ENCODE data around the gene INSR.
"Not testable (repeated sequence)": the region's sequence is repeated elsewhere in the genome, so short reads cannot be mapped to it uniquely, and the experiment has no call there.

The INSR gene

DNA sequence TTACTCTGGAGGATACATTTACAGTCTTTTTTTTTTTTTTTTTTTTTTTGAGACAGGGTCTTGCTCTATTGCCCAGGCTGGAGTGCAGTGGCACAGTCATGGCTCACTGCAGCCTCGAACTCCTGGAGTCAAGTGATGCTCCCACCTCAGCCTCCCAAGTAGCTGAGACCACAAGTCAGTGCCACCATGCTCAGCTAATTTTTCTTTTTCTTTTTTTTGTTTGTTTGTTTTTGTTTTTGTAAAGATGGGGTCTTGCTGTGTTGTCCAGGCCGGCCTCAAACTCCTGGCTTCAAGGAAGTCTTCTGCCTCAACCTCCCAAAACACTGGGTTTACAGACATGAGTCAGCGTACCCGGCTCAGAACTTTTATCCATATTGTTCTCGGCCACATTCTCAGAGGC is 64.5 kb downstream of the INSR start:
- Histone ChIP-seq H3K9me3 (ENCODE audit: low read length) (no peaks in the 10 kb centered on the region), H3K4me1 (ENCODE audit: insufficient read depth, low read length) (peaks cover 52% of the 10 kb centered on the region), H3K27ac (ENCODE audit: low read depth, low read length) (peak overlapping the region; percentile 4)

DNA sequence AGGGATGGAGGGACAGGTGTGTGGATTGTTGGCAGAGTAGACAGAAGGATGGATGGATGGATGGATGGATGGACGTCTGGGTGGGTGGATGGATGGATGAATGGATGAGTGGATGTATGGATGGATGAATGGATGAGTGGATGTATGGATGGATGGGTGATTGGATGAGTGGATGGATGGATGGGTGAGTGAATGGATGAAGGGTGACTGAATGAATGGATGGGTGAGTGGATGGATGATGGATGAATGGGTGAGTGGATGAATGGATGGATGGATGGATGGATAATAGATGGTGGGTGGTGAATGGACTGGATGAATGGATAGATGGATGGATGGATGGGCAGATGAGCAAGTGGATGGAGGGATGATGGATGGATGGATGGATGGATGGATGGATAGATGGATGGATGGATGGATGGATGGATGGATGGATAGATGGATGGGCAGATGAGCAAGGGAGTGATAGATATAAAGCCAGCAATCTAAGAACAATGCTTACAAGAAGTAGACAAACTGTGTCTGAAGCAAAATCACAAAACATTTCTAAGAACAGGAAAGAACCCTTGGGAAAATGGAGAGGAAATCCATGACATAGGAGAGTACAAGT is 65.2 kb downstream of the INSR start:
- H3K9me3 ChIP-seq (ENCODE audit: low read length) = no peaks in the 10 kb centered on the region
- peak overlapping the region; percentile 4 for H3K27ac ChIP-seq (ENCODE audit: low read depth, low read length)
- no peak overlapping the region for H3K4me3 ChIP-seq (ENCODE audit: low read depth in 1 of 2, low read length in 2 of 2)
- no peak overlapping the region for H3K9ac ChIP-seq (ENCODE audit: low read length)
- no peaks in the 10 kb centered on the region for H3K36me3 ChIP-seq (ENCODE audit: insufficient read depth, low read length)
- H3K4me1 ChIP-seq (ENCODE audit: insufficient read depth, low read length) = peaks cover 56% of the 10 kb centered on the region
- H3K27me3 ChIP-seq (ENCODE audit: control insufficient read depth in 1 of 2, insufficient read depth in 2 of 2, low read length in 2 of 2) = no peaks in the 10 kb centered on the region

More for the DNA sequence above, 64.5 kb downstream of the INSR start:
- Histone ChIP-seq H3K9ac (ENCODE audit: low read length) (no peak overlapping the region), H3K27me3 (ENCODE audit: control insufficient read depth in 1 of 2, insufficient read depth in 2 of 2, low read length in 2 of 2) (no peaks in the 10 kb centered on the region), H3K36me3 (ENCODE audit: insufficient read depth, low read length) (no peaks in the 10 kb centered on the region), H3K4me3 (ENCODE audit: low read depth in 1 of 2, low read length in 2 of 2) (no peak overlapping the region)

DNA sequence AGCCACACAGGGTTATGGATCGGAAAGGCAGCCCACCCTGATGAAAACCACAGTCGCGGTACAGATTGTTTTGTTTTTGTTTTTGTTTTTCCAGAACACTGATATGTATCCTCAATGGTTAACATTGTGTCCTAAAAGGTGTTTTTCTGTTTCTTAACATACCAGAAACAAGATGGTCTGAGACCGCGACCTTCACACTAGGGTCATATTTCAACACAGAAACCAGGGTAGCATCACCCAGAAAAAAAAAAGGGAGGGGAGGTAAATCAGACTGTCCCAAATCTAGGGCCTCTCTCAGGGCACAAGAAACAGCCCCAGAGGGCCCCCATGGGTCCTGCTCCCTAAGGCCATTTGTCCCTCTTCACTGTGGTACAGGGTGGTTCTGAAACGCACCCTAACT is 66.5 kb downstream of the INSR start:
- no peak overlapping the region for H3K27ac ChIP-seq (ENCODE audit: low read depth, low read length)

DNA sequence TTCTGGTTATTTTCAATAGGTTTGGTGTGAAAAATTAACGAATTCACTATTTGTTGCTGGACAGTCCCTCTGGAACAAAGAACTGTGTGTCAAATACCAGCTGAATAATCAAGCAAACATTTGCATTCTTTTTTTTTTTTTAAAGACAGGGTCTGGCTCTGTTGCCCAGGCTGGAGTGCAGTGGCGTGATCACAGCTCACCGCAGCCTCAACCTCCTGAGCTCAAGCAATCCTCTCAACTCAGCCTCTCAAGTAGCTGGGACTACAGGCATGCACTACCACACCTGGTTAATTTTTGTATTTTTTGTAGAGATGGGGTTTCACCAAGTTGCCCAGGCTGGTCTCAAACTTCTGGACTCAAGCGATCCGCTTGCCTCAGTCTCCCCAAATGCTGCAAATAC is 67.1 kb downstream of the INSR start:
- peaks cover 63% of the 10 kb centered on the region for H3K4me1 ChIP-seq (ENCODE audit: insufficient read depth, low read length)
- not testable (repeated sequence) for H3K27me3 ChIP-seq (ENCODE audit: control insufficient read depth in 1 of 2, insufficient read depth in 2 of 2, low read length in 2 of 2); H3K27ac ChIP-seq (ENCODE audit: low read depth, low read length); H3K4me3 ChIP-seq (ENCODE audit: low read depth in 1 of 2, low read length in 2 of 2); H3K9me3 ChIP-seq (ENCODE audit: low read length); H3K9ac ChIP-seq (ENCODE audit: low read length); H3K36me3 ChIP-seq (ENCODE audit: insufficient read depth, low read length)

More for the DNA sequence above, 66.5 kb downstream of the INSR start:
- H3K4me1 ChIP-seq (ENCODE audit: insufficient read depth, low read length) = peaks cover 61% of the 10 kb centered on the region
- H3K36me3 ChIP-seq (ENCODE audit: insufficient read depth, low read length) = no peaks in the 10 kb centered on the region
- H3K27me3 ChIP-seq (ENCODE audit: control insufficient read depth in 1 of 2, insufficient read depth in 2 of 2, low read length in 2 of 2) = no peaks in the 10 kb centered on the region
- no peak overlapping the region for H3K4me3 ChIP-seq (ENCODE audit: low read depth in 1 of 2, low read length in 2 of 2)
- no peaks in the 10 kb centered on the region for H3K9me3 ChIP-seq (ENCODE audit: low read length)
- H3K9ac ChIP-seq (ENCODE audit: low read length) = no peak overlapping the region

DNA sequence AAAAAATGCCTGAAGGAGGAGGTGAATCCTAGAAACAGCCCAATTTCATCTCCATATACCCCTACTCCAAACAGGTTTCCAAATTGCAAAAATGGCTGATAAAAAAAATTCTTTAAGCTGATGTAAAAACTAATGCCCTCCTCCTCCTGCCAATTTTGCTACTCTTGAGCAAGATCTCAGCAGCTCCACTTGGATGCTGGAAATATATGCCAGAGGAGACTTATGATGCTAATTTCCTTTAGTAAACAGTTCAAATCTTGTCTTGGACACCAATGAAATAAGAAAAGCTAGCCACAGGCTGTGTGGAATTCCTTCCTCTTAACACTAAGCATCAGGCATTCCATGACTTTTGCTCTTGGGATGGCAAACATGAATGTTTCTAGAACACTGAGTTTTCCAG is 67.5 kb downstream of the INSR start:
- no peaks in the 10 kb centered on the region for H3K36me3 ChIP-seq (ENCODE audit: insufficient read depth, low read length)
- no peak overlapping the region for H3K4me3 ChIP-seq (ENCODE audit: low read depth in 1 of 2, low read length in 2 of 2)
- H3K27me3 ChIP-seq (ENCODE audit: control insufficient read depth in 1 of 2, insufficient read depth in 2 of 2, low read length in 2 of 2) = no peaks in the 10 kb centered on the region
- no peak overlapping the region for H3K9ac ChIP-seq (ENCODE audit: low read length)
- H3K4me1 ChIP-seq (ENCODE audit: insufficient read depth, low read length) = peaks cover 64% of the 10 kb centered on the region
- no peaks in the 10 kb centered on the region for H3K9me3 ChIP-seq (ENCODE audit: low read length)
- H3K27ac ChIP-seq (ENCODE audit: low read depth, low read length) = no peak overlapping the region

DNA sequence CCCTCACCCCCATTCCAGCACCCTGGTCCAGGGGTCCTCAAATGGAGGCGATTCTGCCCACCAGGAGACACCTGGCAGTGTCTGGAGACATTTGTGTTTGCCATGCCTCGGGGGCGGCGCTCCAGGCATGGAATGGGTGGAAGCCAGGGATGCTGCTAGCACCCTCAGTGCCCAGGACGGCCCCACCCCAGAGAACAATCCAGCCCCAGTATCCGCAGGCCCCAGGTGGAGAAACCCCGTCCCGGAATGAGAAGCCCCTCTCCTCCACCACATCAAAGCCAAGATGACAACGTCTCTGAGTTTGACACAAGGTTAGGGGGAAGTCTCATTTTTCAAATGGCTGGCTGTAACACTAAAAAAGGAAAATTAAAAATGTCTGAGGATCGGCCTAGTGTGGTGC is 68.5 kb downstream of the INSR start:
- Histone ChIP-seq H3K27me3 (ENCODE audit: control insufficient read depth in 1 of 2, insufficient read depth in 2 of 2, low read length in 2 of 2) (no peaks in the 10 kb centered on the region), H3K9me3 (ENCODE audit: low read length) (no peaks in the 10 kb centered on the region), H3K4me3 (ENCODE audit: low read depth in 1 of 2, low read length in 2 of 2) (no peak overlapping the region), H3K27ac (ENCODE audit: low read depth, low read length) (no peak overlapping the region), H3K9ac (ENCODE audit: low read length) (no peak overlapping the region), H3K36me3 (ENCODE audit: insufficient read depth, low read length) (no peaks in the 10 kb centered on the region), H3K4me1 (ENCODE audit: insufficient read depth, low read length) (peaks cover 57% of the 10 kb centered on the region)

DNA sequence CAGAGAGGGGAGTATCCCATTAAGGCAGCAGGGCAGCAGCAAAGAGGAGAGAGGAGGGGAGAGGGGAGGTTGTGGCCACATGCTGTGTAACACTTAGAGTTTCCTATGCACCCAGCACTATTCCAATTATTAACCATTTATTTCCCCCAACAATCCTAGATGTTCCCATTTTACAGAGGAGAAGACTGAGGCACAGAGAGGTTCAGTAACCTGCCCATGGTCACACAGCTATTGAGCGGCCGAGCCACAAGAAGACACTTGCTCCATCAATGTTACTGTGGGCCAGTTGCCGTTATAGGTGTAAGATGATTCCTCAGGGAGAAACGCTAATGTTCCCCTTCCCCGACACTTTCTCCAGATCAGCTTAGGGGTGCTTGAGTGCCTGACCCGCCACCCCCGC is 69.2 kb downstream of the INSR start:
- Histone ChIP-seq H3K27me3 (ENCODE audit: control insufficient read depth in 1 of 2, insufficient read depth in 2 of 2, low read length in 2 of 2) (no peaks in the 10 kb centered on the region), H3K27ac (ENCODE audit: low read depth, low read length) (peak overlapping the region; percentile 76), H3K4me3 (ENCODE audit: low read depth in 1 of 2, low read length in 2 of 2) (no peak overlapping the region), H3K36me3 (ENCODE audit: insufficient read depth, low read length) (no peaks in the 10 kb centered on the region), H3K9ac (ENCODE audit: low read length) (no peak overlapping the region), H3K9me3 (ENCODE audit: low read length) (no peaks in the 10 kb centered on the region), H3K4me1 (ENCODE audit: insufficient read depth, low read length) (peaks cover 52% of the 10 kb centered on the region)

DNA sequence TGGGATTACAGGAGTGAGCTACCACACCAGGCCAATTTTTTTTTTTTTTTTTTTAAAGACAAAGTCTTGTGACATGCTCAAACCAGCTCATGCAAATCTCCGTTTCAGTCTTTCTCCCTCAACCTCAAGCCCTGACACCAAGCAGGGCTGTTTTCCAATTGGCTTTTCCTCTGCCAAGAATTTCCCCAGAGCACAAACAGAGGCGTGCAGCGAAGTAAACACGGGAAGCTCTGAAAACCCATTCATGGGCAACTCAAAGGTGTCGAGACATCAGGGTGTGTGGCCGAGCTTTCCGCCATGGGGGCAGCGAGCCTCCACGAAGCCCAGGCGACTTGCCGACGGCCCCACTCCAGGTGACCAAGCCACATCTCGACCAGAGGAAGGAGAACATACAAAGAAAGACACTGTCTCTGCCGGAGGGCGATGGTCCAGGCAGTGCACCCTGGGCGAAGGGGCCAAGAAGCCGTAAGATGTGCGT is 70.0 kb downstream of the INSR start:
- Histone ChIP-seq H3K27me3 (ENCODE audit: control insufficient read depth in 1 of 2, insufficient read depth in 2 of 2, low read length in 2 of 2) (no peaks in the 10 kb centered on the region), H3K4me1 (ENCODE audit: insufficient read depth, low read length) (peaks cover 45% of the 10 kb centered on the region), H3K36me3 (ENCODE audit: insufficient read depth, low read length) (no peaks in the 10 kb centered on the region), H3K9ac (ENCODE audit: low read length) (no peak overlapping the region), H3K4me3 (ENCODE audit: low read depth in 1 of 2, low read length in 2 of 2) (peak overlapping the region; percentile 22 to 55), H3K9me3 (ENCODE audit: low read length) (no peaks in the 10 kb centered on the region), H3K27ac (ENCODE audit: low read depth, low read length) (peak overlapping the region; percentile 76)

DNA sequence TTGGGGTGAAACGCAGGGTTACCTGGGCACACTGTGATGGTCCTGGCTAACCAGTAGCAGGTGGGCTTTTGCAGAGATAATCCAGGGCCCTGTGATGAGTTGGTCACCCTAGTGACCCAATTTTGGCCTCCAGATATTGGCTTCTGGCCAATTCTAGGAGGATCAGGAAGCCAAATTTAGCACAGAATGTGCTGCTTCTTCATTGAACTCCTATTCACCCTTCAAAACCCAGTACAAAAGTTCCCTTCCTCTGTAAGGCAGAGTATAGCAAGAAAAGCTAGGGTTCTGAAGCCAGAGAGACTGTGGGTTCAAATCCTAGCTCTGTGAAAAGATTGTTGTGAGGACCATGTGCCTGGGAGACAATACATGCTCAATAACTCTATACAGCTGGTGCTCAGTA is 70.8 kb downstream of the INSR start:
- H3K36me3 ChIP-seq (ENCODE audit: insufficient read depth, low read length) = no peaks in the 10 kb centered on the region
- no peaks in the 10 kb centered on the region for H3K9me3 ChIP-seq (ENCODE audit: low read length)
- no peaks in the 10 kb centered on the region for H3K27me3 ChIP-seq (ENCODE audit: control insufficient read depth in 1 of 2, insufficient read depth in 2 of 2, low read length in 2 of 2)
- H3K4me1 ChIP-seq (ENCODE audit: insufficient read depth, low read length) = peaks cover 37% of the 10 kb centered on the region
- H3K4me3 ChIP-seq (ENCODE audit: low read depth in 1 of 2, low read length in 2 of 2) = no peak overlapping the region
- H3K27ac ChIP-seq (ENCODE audit: low read depth, low read length) = no peak overlapping the region
- no peak overlapping the region for H3K9ac ChIP-seq (ENCODE audit: low read length)

DNA sequence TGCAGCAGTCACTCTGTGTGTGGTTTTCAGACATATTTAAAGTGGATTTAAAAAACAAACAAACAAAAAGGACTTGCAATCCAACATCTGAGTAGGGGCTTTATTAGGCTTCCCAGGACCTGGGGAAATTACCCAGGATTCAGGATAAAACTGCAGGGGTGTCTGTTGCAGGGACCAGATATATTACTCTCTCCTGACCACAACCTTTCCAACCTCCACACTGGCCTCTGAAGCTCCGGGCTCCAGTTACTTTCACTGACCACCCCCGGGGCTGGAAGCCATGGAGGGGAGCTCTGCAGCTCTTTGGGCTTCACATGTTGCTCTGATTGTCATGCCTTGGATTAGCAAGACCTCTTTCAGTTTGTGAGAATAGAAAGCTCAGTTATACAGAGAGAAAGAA is 75.2 kb downstream of the INSR start:
- Histone ChIP-seq H3K4me3 (ENCODE audit: low read depth in 1 of 2, low read length in 2 of 2) (no peak overlapping the region), H3K9ac (ENCODE audit: low read length) (no peak overlapping the region), H3K27ac (ENCODE audit: low read depth, low read length) (no peak overlapping the region), H3K36me3 (ENCODE audit: insufficient read depth, low read length) (no peaks in the 10 kb centered on the region), H3K4me1 (ENCODE audit: insufficient read depth, low read length) (peaks cover 9% of the 10 kb centered on the region), H3K27me3 (ENCODE audit: control insufficient read depth in 1 of 2, insufficient read depth in 2 of 2, low read length in 2 of 2) (no peaks in the 10 kb centered on the region), H3K9me3 (ENCODE audit: low read length) (no peaks in the 10 kb centered on the region)

DNA sequence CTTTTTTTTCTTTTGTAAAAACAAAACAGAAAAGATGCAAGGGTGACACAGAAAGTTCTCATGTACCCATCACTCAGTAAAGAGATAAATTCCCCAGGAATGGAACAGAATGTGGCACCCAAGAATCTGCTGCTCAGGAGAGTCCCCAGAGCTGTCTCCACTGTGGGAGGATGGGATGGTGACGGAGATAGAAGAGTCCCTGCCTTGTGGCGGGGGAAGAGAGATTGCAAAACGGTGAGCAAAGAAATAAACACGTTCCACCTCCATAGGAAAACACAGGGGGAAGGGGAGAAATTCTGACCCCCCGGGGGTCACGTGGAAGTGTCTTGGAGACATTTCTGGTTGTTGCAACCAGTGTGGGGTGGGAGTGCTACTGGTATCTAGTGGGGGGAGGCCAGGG is 76.4 kb downstream of the INSR start:
- H3K27ac ChIP-seq (ENCODE audit: low read depth, low read length) = no peak overlapping the region
- H3K4me3 ChIP-seq (ENCODE audit: low read depth in 1 of 2, low read length in 2 of 2) = no peak overlapping the region

DNA sequence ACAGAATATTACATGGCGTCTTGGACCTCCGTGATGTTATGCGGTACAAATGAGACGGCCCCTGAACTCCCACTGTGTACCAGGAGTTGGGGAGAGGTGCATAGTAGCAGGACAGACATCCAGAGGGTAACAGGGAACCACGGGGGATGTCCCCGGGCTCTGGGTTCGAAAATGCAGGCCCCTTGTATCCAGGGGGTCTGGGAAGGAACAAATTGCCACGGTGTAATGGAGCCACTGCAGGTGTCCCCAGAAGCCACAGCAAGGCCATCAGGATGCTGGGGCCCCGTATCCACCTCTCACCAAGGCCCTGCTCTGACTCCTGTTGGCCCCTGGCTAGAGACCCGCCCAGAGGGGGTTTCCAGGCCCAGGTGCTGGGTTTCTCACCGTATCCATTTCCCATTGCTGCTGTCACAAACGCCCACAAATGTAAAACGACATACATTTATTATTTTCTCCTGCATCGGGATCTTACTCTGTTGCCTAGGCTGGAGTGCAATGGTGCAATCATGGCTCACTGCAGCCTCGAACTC is 77.8 kb downstream of the INSR start:
- Histone ChIP-seq H3K36me3 (ENCODE audit: insufficient read depth, low read length) (no peaks in the 10 kb centered on the region), H3K4me1 (ENCODE audit: insufficient read depth, low read length) (peaks cover 4% of the 10 kb centered on the region), H3K9me3 (ENCODE audit: low read length) (no peaks in the 10 kb centered on the region)

More for the DNA sequence above, 76.4 kb downstream of the INSR start:
- Histone ChIP-seq H3K27me3 (ENCODE audit: control insufficient read depth in 1 of 2, insufficient read depth in 2 of 2, low read length in 2 of 2) (no peaks in the 10 kb centered on the region), H3K9me3 (ENCODE audit: low read length) (no peaks in the 10 kb centered on the region), H3K4me1 (ENCODE audit: insufficient read depth, low read length) (peaks cover 8% of the 10 kb centered on the region), H3K36me3 (ENCODE audit: insufficient read depth, low read length) (no peaks in the 10 kb centered on the region), H3K9ac (ENCODE audit: low read length) (no peak overlapping the region)

More for the DNA sequence above, 77.8 kb downstream of the INSR start:
- Histone ChIP-seq H3K27me3 (ENCODE audit: control insufficient read depth in 1 of 2, insufficient read depth in 2 of 2, low read length in 2 of 2) (no peaks in the 10 kb centered on the region), H3K4me3 (ENCODE audit: low read depth in 1 of 2, low read length in 2 of 2) (no peak overlapping the region), H3K27ac (ENCODE audit: low read depth, low read length) (no peak overlapping the region), H3K9ac (ENCODE audit: low read length) (no peak overlapping the region)

Data from muscle layer of colon (tissue), 2 donors.